Right ventricle myocardium inferior (tissue), 1 donor: ENCODE results near the gene ZNF768. TPM values are rescaled to one million over a fixed set of nuclear protein-coding genes. Genes with fewer than 3 reads are reported as not detected.
"Not testable (repeated sequence)": the region's sequence is repeated elsewhere in the genome, so short reads cannot be mapped to it uniquely, and the experiment has no call there.

Experiments
- ATAC-seq: fragments of 200-7000 bp; cut with Tn5 transposase; one replicate; pipeline ENCODE4 v1.9.1; 2020; ENCODE audit warnings: mild to moderate bottlenecking, moderate library complexity
- DNase-seq: peaks from one replicate; pipeline ENCODE4 v3.0.0; 2021; ENCODE audit errors: missing footprints
- intact Hi-C: fragments of 100-400 bp; cut with DNase I; formaldehyde crosslinking; loops from one replicate; pipeline ENCODE4 v1.11.0; 2022
- total RNA-seq: library from RNA; stranded (reverse); fragmentation: NEBNext Ultra II Directional; extraction: Animal tissue kit (Norgen Biotek cat#: 25700); gene quantifications from one replicate; pipeline ENCODE4 v1.2.1, GENCODE V29; 2021
- donor health status: DM: no; HTN: yes; CAD: no; lungs with severe emphysema.

The ZNF768 gene
- total RNA-seq, 1 donor from 2014 or later = 73.8 TPM

- intact Hi-C loops = loop anchor here (1.0 kb wide), 1 partner anchor 23 kb away; no protein-coding TSS in a partner anchor
- ATAC-seq (peak; percentile 98), DNase-seq (peak; percentile 99)
These were observed 31.8 kb upstream of the ZNF768 start, which contains the start of gene ZNF764 for GRCh38 chr16:30557957-30558788. TSS of gene ZNF764 (minus strand) at chr16:30558374. CDS start at chr16:30558182, 192 bp downstream.

GRCh38 chr16:30557707-30557956, 31.3 kb upstream of the ZNF768 start:
- peak; percentile 0 for ATAC-seq
- no peak for DNase-seq
- intact Hi-C loops = no loop called here

- DNase-seq (no peak), ATAC-seq (no peak)
- intact Hi-C loops = no loop called here
These were observed 29.7 kb upstream of the ZNF768 start for GRCh38 chr16:30556125-30556473.

DNA sequence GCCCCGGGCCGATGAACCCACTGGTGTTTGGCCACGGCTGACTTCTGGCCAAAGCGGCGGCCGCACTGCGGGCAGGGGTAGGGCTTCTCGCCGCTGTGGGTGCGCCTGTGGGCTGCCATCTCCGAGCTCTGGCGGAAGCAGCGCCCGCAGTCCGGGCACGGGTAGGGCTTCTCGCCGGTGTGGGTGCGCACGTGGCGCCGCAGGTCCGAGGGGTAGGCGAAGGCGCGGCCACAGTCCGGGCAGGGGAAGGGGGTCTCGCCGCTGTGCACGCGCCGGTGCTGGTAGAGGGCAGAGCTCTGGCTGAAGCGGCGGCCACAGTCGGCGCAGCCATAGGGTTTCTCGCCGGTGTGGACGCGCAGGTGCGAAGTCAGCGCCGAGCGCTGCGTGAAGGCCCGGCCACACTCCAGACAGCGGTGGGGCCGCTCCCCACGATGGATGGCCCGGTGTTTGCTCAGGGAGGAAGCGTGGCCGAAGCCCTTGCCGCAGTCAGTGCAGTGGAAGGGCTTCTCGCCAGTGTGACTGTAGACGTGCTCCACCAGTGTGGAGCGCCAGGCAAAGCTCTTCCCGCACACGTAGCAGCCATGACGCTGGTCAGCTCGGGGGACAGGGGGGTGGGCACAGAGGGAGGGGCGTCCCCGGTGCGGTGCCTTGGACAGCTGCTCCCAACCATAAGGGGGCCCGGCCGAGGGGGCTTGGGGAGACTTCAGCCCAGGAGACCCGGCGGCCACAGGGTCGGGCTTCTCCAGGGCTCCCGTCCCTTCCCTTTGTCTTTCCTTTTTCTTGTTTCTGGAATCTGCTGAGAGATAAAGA, 29.2 kb upstream of the ZNF768 start:
- DNase-seq = no peak
- no peak for ATAC-seq
- intact Hi-C loops = no loop called here

DNA sequence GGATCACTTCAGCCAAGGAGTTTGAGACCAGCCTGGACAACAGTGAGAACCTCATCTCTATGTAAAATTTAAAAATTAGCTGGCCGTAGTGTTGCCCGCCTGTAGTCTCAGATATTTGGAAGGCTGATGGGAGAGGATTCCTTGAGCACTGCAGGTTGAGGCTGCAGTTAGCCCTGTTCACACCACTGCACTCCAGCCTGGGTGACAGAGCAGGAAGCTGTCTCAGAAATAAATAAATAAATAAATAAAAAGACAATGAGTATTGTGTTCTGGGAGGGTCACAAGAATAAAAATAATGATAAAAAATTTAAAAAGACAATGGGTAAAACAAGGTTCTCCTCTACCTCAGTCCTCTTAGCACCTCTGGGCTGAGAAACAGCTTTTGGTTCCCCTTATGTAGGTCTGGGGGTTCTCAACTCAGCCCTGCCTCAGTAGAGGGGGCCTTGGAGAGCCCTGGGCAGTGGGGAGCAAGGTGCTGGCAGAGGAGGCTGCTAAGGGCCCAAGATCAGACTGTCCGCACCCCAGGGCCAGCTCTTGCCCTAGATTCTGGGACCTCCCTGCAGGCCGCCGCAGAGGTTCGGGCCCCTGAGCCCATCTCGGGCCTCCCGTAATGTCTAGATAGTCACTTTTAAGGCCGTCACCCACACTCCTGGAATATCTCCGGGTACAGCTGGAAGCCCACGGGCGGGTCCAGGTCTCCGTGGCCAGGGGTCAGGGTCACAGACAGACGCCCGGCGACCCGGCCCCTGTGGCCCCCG, 28.4 kb upstream of the ZNF768 start:
- intact Hi-C loops = no loop called here
- DNase-seq (no peak), ATAC-seq (no peak)

- intact Hi-C loops = no loop called here
- ATAC-seq = no peak
- DNase-seq = no peak
These were observed 27.1 kb upstream of the ZNF768 start for GRCh38 chr16:30553393-30553899.

DNA sequence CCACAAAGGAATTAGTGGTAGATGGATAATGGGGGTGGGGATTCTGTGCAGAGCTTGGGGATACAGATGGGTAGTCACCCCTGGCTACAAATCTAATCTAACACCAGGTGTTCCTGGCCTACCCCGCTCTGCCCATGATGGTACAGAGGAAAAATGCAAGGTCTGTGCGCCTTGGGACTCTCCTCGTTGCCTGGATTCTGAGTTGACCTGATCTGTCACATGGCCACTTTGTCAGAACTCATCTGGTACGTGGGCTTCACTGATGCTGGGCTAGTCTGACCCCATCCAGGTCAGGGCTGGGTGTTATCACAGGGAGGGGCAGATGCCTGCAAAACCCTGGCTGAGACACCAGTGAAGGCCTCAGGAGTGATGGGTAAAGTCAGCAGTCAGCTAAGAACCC, 26.6 kb upstream of the ZNF768 start:
- ATAC-seq (no peak), DNase-seq (no peak)
- intact Hi-C loops = no loop called here

- DNase-seq = no peak
- intact Hi-C loops = no loop called here
- ATAC-seq = no peak
These were observed 25.4 kb upstream of the ZNF768 start for GRCh38 chr16:30551781-30552180.

DNA sequence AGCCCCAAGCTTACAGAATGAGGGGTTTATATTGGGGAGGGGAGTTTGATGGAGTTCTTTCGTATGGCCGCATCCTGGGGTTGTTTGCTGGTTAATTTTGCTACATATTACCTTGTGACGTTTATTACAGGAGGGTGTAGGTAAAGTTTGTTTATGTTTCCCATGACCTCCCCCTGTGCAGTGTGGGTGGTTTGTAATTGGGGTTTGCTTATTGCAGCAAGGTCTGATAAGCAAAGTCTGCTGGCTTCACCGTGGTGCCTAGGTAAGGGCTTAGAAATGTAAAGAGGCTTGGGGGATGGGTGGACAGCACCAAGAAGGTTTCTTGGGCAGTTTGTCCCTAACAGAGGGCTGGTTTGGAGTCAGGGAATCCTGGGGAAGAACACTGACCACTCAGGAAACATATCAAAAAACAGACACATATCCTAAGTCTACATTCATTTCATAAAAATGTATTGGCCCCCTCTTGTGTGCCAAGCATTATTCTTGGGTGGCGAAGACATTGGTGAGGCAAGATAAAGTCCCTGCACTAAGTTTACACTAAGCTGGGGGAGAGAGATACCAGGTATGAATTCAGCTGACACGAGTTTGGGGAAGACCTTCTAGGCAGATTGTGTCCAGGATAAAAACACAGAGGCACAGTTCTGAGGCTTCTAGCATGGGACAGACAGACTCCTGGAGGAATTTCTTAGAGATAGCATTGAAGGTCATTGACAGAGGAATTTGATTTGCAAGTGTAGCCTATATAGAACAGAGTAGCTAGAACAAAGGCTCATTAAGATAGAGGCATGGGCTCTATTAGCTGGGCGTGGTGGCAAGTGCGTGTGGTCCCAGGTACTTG, 22.3 kb upstream of the ZNF768 start:
- ATAC-seq (peak; percentile 18), DNase-seq (no peak)
- intact Hi-C loops = no loop called here

DNA sequence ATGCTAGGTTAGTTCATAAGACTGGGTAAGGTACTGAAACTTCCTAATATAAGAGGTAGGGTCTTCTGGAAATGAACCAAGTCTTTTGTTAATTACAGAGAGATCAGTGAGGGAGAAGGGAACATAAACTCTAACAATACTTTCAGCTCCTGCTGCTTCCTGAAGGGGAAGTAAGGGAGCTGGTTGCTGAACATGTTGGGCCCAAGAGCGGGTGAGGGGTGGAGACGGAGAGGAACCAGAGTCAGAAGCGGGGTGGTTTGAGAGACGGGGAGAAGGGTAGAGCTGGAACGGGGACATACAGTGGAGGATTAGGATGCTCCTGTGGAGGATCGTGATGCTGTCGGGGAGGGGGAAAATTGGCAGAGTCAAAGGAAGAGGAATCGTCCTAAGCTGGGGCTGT, 19.7 kb upstream of the ZNF768 start:
- no peak for ATAC-seq
- no peak for DNase-seq
- intact Hi-C loops = no loop called here

GRCh38 chr16:30543067-30543466, 16.7 kb upstream of the ZNF768 start:
- ATAC-seq = no peak
- no peak for DNase-seq

DNA sequence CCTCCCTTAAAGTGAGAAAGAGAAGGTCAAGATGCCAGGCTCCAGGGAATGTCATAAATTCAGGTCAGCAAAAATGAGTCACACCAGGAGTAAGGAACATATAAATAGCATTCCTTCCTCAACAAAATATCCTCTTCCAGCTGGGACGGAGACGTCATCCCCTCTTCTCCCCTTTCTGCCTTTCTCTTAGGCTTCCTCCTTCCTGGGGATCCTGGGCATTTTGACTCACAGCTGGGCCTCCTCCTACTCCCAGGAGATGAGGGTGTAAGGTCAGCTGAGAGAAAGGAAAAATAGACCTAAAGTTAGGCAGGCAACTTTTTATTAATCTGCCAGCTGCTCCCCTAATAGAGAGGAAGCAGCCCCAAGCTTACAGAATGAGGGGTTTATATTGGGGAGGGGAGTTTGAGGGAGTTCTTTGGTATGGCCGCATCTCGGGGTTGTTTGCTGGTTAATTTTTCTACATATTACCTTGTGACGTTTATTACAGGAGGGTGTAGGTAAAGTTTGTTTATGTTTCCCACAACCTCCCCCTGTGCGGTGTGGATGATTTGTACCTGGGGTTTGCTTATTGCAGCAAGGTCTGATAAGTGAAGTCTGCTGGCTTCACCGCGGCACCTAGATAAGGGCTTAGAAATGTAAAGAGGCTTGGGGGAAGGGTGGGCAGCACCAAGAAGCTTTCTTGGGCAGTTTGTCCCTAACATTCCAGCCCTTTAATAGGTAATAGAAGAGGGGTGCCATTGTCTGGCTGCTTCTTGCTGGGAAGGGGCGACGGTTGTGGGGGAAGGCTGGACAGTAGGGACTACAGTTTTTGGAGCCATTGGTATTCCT, 15.3 kb upstream of the ZNF768 start:
- intact Hi-C loops = no loop called here
- no peak for DNase-seq
- ATAC-seq = no peak

More at GRCh38 chr16:30543067-30543466, 16.7 kb upstream of the ZNF768 start:
- intact Hi-C loops = no loop called here

DNA sequence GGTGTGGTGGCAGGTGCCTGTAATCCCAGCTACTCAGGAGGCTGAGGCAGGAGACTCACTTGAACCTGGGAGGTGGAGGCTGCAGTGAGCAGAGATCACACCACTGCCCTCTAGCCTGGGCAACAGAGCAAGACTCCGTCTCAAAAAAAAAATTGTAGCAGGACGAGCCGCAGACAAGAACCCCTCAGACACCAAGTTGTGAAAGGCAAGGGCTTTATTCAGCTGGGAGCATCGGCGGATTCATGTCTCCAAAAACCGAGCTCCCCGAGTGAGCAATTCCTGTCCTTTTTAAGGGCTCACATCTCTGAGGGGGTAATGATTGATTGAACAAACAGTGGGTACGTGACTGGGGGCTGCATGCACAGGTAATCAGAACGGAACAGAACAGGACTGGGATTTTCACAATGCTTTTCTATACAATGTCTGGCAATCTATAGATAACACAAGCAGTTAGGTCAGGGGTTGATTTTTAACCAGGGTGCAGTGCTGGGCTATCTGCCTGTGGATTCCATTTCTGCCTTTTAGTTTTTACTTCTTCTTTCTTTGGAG, 14.6 kb upstream of the ZNF768 start:
- ATAC-seq, DNase-seq, intact Hi-C loops: not testable (repeated sequence)

GRCh38 chr16:30539986-30540526, 13.7 kb upstream of the ZNF768 start:
- ATAC-seq, intact Hi-C loops, DNase-seq: not testable (repeated sequence)

- intact Hi-C loops = no loop called here
- DNase-seq (no peak), ATAC-seq (peak; percentile 77)
These were observed 12.9 kb upstream of the ZNF768 start for GRCh38 chr16:30539000-30539964.
